ENCODE data around the gene PODXL. TPM values are rescaled to one million over a fixed set of nuclear protein-coding genes. Genes with fewer than 3 reads are reported as not detected.

PODXL gene
- total and polyA plus RNA-seq, 2 donors (not counting 3 experiments of a cell fraction or from before 2014, with no cell fraction given) = 86.4 to 156 TPM

DNA sequence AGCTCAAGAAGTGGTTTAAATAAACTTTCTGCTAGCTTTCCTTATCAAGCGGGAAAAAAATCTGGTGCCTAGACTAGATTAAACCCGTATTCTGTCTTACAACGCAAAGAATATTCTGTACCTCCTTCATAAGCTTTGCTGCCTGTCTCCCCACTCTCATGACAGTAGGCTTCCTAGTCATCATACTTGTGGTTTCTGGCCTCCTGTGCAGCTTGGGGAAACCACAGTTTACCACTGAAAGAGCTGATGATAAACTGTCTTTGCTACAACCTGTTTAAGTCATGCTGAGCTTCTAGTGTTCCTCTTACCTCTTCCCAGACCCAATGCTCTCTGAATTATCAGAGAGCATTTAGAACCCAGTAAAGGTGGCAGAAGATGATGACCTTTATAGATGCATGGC, 55.0 kb downstream of the PODXL start:
- Histone ChIP-seq H3K9ac (replicated peaks; ENCODE audit: extremely low read depth, insufficient read depth, low read length) (no peak overlapping the region), H3K36me3 (ENCODE audit: control insufficient read depth in 2 of 2, extremely low read depth in 1 of 2, insufficient read depth in 2 of 2, low read length in 2 of 2) (peaks cover 8 to 19% of the 10 kb centered on the region in 2 experiments), H3K27me3 (ENCODE audit: control insufficient read depth in 2 of 2, insufficient read depth in 2 of 2, low read length in 2 of 2) (no peaks in the 10 kb centered on the region), H3K4me3 (replicated peaks in 1 of 3; ENCODE audit: insufficient read depth in 1 of 3, low read depth in 1 of 3, low read length in 3 of 3) (no peak overlapping the region), H3K9me3 (replicated peaks; ENCODE audit: control insufficient read depth, insufficient read depth, low read length) (no peaks in the 10 kb centered on the region), H3K4me2 (ENCODE audit: insufficient read depth, low read length) (no peak overlapping the region), H2AFZ (ENCODE audit: low read depth, low read length) (no peak overlapping the region), H3K27ac (ENCODE audit: insufficient read depth, low read depth, low read length) (no peak overlapping the region), H3K4me1 (ENCODE audit: control insufficient read depth, extremely low read depth, insufficient read depth, low read length) (peaks cover 8% of the 10 kb centered on the region), H3K9me1 (replicated peaks; ENCODE audit: control insufficient read depth, extremely low read depth, insufficient read depth, low read length) (no peaks in the 10 kb centered on the region), H4K20me1 (replicated peaks; ENCODE audit: control insufficient read depth, extremely low read depth, insufficient read depth, low read length) (no peaks in the 10 kb centered on the region), H3K79me2 (ENCODE audit: control insufficient read depth, insufficient read depth, low read length) (no peaks in the 10 kb centered on the region)
- FAIRE-seq (no peak), DNase-seq (ENCODE audit: low read depth, low spot score) (no peak)
- TF ChIP-seq CTCF (IDR thresholded peaks at IDR 0.05; ENCODE audit: extremely low read depth in 1 of 2, insufficient read depth in 1 of 2, low read depth in 1 of 2, low read length in 2 of 2) (no peak), POLR2A (IDR thresholded peaks at IDR 0.05; ENCODE audit: low read depth, low read length) (peak; percentile 2), JUN (IDR thresholded peaks at IDR 0.05; ENCODE audit: borderline replicate concordance, insufficient read depth, insufficient read length, low read depth) (no peak), POLR2AphosphoS5 (IDR thresholded peaks at IDR 0.05; ENCODE audit: insufficient read depth, low read depth, low read length) (peak; percentile 6), FOS (IDR thresholded peaks at IDR 0.05; ENCODE audit: borderline replicate concordance, insufficient read depth, low read length) (no peak), EZH2 (IDR thresholded peaks at IDR 0.05; ENCODE audit: borderline replicate concordance, low read depth, low read length, severe bottlenecking) (no peak)
- dilution Hi-C loops (cut with MboI; ENCODE audit: extremely low pct_ligation_motif_present, low sequenced_read_pairs) (no loop called here), intact Hi-C loops (cut with micrococcal nuclease) (no loop called here)
- CTCF ChIA-PET = interaction anchor here (1.1 to 1.8 kb wide), 7 partner anchors 7 to 153 kb away, joined by 3 to 4 read pairs (median 4); no protein-coding TSS in a partner anchor
- POLR2A ChIA-PET = no interaction called here
- TSS peak; percentile 9 for BruUV-seq (replicated peaks)

DNA sequence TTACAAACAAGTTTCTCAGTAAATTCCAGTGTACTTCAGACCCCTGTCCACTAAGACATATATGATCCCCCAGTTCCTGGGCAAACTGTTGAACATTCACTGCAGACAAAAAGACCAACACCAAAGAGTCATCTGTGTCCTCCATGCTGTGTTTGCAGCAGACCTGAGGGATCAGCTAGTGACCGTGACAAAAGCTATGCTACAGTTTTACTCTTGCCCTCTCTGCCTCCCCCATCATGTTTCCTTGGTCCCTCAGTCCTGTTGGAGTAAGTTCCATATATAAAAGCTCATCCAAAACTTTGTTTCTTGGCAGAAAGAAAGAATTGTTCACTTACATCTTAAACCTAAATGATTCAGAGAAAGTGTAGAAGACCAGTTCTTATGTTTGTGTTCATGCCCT, 56.1 kb downstream of the PODXL start:
- dilution Hi-C loops (cut with MboI; ENCODE audit: extremely low pct_ligation_motif_present, low sequenced_read_pairs) = no loop called here
- TF ChIP-seq FOS (IDR thresholded peaks at IDR 0.05; ENCODE audit: borderline replicate concordance, insufficient read depth, low read length) (no peak), GATA2 (IDR thresholded peaks at IDR 0.05; ENCODE audit: insufficient read depth, insufficient read length, low read depth, low read length) (no peak), MAX (IDR thresholded peaks at IDR 0.05; ENCODE audit: insufficient read depth, insufficient read length) (no peak), POLR2A (IDR thresholded peaks at IDR 0.05; ENCODE audit: low read depth, low read length) (no peak), JUN (IDR thresholded peaks at IDR 0.05; ENCODE audit: borderline replicate concordance, insufficient read depth, insufficient read length, low read depth) (no peak), EZH2 (IDR thresholded peaks at IDR 0.05; ENCODE audit: borderline replicate concordance, low read depth, low read length, severe bottlenecking) (no peak), MYC (IDR thresholded peaks at IDR 0.05; ENCODE audit: low read depth, low read length) (no peak), POLR2AphosphoS5 (IDR thresholded peaks at IDR 0.05; ENCODE audit: insufficient read depth, low read depth, low read length) (no peak), CTCF (IDR thresholded peaks at IDR 0.05; ENCODE audit: extremely low read depth in 1 of 2, insufficient read depth in 1 of 2, low read depth in 1 of 2, low read length in 2 of 2) (no peak)
- BruUV-seq (replicated peaks) = no TSS peak

More for the DNA sequence above, 56.1 kb downstream of the PODXL start:
- Histone ChIP-seq H3K27ac (ENCODE audit: insufficient read depth, low read depth, low read length) (no peak overlapping the region), H3K27me3 (ENCODE audit: control insufficient read depth in 2 of 2, insufficient read depth in 2 of 2, low read length in 2 of 2) (no peaks in the 10 kb centered on the region), H3K36me3 (ENCODE audit: control insufficient read depth in 2 of 2, extremely low read depth in 1 of 2, insufficient read depth in 2 of 2, low read length in 2 of 2) (peaks cover 5 to 12% of the 10 kb centered on the region in 2 experiments), H3K79me2 (ENCODE audit: control insufficient read depth, insufficient read depth, low read length) (no peaks in the 10 kb centered on the region), H3K9me1 (replicated peaks; ENCODE audit: control insufficient read depth, extremely low read depth, insufficient read depth, low read length) (no peaks in the 10 kb centered on the region), H2AFZ (ENCODE audit: low read depth, low read length) (no peak overlapping the region), H3K4me3 (replicated peaks in 1 of 3; ENCODE audit: insufficient read depth in 1 of 3, low read depth in 1 of 3, low read length in 3 of 3) (no peak overlapping the region), H3K4me1 (ENCODE audit: control insufficient read depth, extremely low read depth, insufficient read depth, low read length) (peaks cover 8% of the 10 kb centered on the region), H4K20me1 (replicated peaks; ENCODE audit: control insufficient read depth, extremely low read depth, insufficient read depth, low read length) (no peaks in the 10 kb centered on the region), H3K4me2 (ENCODE audit: insufficient read depth, low read length) (no peak overlapping the region), H3K9me3 (replicated peaks; ENCODE audit: control insufficient read depth, insufficient read depth, low read length) (no peaks in the 10 kb centered on the region), H3K9ac (replicated peaks; ENCODE audit: extremely low read depth, insufficient read depth, low read length) (no peak overlapping the region)
- CTCF ChIA-PET = interaction anchor here (0.9 to 1.8 kb wide), 7 partner anchors 8 to 518 kb away, joined by 3 to 4 read pairs (median 4); no protein-coding TSS in a partner anchor
- DNase-seq (ENCODE audit: low read depth, low spot score) = no peak
- intact Hi-C loops (cut with micrococcal nuclease) = no loop called here
- FAIRE-seq = peak; percentile 61
- POLR2A ChIA-PET = no interaction called here

Data from endothelial cell of umbilical vein (primary cell).